Measurements from ENCODE around the gene MRTFA. TPM values are rescaled to one million over a fixed set of nuclear protein-coding genes. Genes with fewer than 3 reads are reported as not detected.
A peak's percentile ranks its signal among the peaks of the same experiment; 100 is the strongest.

MRTFA gene
- polyA plus RNA-seq, 1 experiment: 8.9 TPM

DNA sequence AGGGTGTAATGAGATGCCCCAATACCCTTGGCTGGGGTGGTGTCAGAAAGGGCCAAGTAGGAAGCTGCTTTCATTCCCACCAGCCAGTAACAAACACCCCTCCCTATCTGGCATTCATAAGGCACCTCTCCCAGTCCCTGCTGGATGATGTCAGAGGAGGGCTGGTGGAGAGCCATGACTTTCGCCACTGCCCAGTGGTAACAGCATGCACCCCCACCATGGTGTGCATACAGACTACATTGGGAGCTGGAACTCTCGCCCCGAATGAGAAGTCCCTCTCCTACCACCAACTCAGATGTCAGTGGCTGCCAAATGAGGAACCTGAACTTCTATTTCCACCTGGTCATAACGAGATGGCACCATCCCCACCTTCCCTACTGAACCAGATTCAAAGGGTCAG, 192.8 kb downstream of the MRTFA start:
- TF ChIP-seq, protein P1, sequence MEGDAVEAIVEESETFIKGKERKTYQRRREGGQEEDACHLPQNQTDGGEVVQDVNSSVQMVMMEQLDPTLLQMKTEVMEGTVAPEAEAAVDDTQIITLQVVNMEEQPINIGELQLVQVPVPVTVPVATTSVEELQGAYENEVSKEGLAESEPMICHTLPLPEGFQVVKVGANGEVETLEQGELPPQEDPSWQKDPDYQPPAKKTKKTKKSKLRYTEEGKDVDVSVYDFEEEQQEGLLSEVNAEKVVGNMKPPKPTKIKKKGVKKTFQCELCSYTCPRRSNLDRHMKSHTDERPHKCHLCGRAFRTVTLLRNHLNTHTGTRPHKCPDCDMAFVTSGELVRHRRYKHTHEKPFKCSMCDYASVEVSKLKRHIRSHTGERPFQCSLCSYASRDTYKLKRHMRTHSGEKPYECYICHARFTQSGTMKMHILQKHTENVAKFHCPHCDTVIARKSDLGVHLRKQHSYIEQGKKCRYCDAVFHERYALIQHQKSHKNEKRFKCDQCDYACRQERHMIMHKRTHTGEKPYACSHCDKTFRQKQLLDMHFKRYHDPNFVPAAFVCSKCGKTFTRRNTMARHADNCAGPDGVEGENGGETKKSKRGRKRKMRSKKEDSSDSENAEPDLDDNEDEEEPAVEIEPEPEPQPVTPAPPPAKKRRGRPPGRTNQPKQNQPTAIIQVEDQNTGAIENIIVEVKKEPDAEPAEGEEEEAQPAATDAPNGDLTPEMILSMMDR (IDR thresholded peaks at IDR 0.05; ENCODE audit: insufficient read depth, low read depth, low read length): no peak
- no peak for DNase-seq (ENCODE audit: low read depth)
- CTCF ChIA-PET: interaction anchor here (1.2 kb wide), 1 partner anchor 25 kb away, joined by 3 read pairs; no protein-coding TSS in a partner anchor
- peaks cover 2% of the 10 kb centered on the region; the same call in 1 of the 2 replicates for H3K36me3 ChIP-seq (ENCODE audit: control insufficient read depth, insufficient read depth, low read length)
- H3K27me3 ChIP-seq (ENCODE audit: control insufficient read depth, insufficient read depth, low read length): no peaks in the 10 kb centered on the region
- POLR2A ChIA-PET: no interaction called here
- no peak overlapping the region for H3K4me3 ChIP-seq (ENCODE audit: low read depth, low read length)

DNA sequence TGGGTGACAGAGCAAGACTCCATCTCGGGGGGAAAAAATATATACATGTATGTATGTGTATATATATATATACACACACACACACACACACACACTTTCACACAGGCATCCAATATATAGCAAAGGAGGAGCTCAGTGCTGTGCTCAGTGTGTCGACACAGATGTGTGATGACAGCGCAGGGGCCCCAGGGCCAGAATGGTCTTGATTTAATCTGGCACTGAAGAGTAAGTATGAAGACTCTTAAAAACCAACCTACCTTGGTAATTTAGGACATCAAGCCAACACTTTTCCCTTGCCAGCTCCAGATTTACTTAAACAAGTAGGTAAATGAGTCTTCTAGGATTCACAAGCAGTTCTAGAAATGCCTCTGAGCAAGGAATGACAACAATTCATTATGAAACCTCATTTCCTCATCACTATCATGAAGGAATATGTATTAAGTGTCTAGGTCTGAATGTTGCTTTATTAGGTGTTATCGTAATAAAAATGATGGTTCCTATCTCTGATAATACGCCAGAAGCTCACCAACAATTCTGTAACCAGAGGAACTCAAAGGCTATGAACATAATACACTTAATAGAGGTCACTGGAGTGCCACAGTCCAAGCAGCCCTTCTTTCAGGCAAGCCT, 194.6 kb downstream of the MRTFA start:
- CTCF ChIA-PET: interaction anchor here (0.6 to 2.2 kb wide), 5 partner anchors 8 to 214 kb away, joined by 3 to 7 read pairs (median 3); no protein-coding TSS in a partner anchor
- POLR2A ChIA-PET: no interaction called here
- Histone ChIP-seq H3K4me3 (ENCODE audit: low read depth, low read length) (no peak overlapping the region), H3K27me3 (ENCODE audit: control insufficient read depth, insufficient read depth, low read length) (no peaks in the 10 kb centered on the region), H3K36me3 (ENCODE audit: control insufficient read depth, insufficient read depth, low read length) (peaks cover 2% of the 10 kb centered on the region; the same call in 1 of the 2 replicates)
- DNase-seq (ENCODE audit: low read depth): no peak
- TF ChIP-seq, protein P1 (IDR thresholded peaks at IDR 0.05; ENCODE audit: insufficient read depth, low read depth, low read length): no peak

DNA sequence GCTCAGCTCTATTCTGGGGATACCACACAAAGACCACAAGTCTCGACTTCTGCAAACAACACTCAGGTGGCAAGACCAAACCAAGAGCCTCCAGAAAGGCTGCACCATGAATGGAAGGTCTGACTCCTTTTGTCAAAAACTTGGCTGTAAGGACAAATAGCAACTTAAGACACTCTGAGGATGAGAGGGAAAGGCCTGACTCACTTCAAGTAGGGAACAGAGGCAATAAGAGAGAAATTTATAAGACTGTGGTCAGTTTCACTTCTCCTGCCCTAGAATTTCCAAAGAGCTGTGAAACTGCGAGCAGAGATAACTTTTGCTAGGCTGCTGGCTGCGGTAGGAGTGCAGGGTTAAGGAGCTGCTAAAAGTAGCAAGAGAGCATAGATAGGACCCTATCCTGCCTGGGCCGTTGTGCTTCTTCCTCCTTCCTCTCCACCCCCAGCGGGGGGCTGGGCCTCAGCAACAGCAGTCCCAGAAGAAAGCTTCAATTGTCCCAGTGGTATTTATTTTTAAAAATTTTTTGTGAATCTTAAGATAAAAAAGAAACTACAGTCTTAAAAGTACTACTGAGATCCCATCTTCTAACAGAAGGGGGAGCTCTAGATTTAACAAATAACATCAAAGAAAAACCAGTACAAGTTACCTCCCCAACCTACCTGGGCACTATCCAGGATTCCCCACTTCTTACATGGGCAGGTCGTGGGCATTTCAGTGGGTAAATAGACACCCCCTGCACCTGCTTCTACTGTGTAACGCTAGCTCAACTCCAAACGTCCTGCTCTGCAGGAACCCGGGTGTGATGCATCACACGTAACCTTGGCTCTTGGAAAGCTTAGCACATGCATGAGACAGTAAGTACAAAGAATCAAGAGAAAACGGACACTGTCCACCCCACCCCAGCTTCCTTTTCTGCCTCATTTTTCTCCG, 199.8 kb downstream of the MRTFA start:
- TF ChIP-seq, protein P1 (IDR thresholded peaks at IDR 0.05; ENCODE audit: insufficient read depth, low read depth, low read length): peak; percentile 58
- Histone ChIP-seq H3K4me3 (ENCODE audit: low read depth, low read length) (no peak overlapping the region), H3K27me3 (ENCODE audit: control insufficient read depth, insufficient read depth, low read length) (no peaks in the 10 kb centered on the region), H3K36me3 (ENCODE audit: control insufficient read depth, insufficient read depth, low read length) (peaks cover 3% of the 10 kb centered on the region; the same call in 1 of the 2 replicates)
- CTCF ChIA-PET: interaction anchor here (0.7 to 4.6 kb wide), 41 partner anchors 8 to 455 kb away, joined by 3 to 55 read pairs (median 4); partner anchors contain the start of gene MRTFA
- no peak for DNase-seq (ENCODE audit: low read depth)
- POLR2A ChIA-PET: no interaction called here

DNA sequence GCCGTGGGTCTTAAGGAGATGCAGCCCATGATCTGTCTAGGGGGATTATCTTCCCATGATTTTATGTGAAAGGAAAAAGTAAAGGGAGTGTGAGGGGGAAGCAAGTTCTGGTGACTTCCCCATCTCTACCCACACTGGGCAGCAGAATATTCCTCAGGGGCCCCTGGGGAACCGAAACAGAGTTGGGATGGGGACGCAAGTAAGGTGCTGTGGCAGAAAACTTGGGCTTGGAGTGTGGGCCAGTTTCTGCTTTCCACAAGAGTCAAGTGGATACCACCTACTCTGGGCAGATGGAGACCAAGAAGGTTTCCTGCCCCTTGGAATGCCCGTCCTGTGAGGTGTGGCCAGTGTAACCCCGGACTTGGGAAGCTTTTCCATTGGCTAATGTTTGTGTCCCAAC, 201.8 kb downstream of the MRTFA start:
- no peak for DNase-seq (ENCODE audit: low read depth)
- Histone ChIP-seq H3K36me3 (ENCODE audit: control insufficient read depth, insufficient read depth, low read length) (peaks cover 5% of the 10 kb centered on the region), H3K4me3 (ENCODE audit: low read depth, low read length) (no peak overlapping the region), H3K27me3 (ENCODE audit: control insufficient read depth, insufficient read depth, low read length) (no peaks in the 10 kb centered on the region)
- POLR2A ChIA-PET: no interaction called here
- TF ChIP-seq, protein P1 (IDR thresholded peaks at IDR 0.05; ENCODE audit: insufficient read depth, low read depth, low read length): no peak
- CTCF ChIA-PET: interaction anchor here (0.9 to 3.9 kb wide), 4 partner anchors 13 to 212 kb away, joined by 3 to 37 read pairs (median 10); partner anchors contain the start of gene MRTFA

DNA sequence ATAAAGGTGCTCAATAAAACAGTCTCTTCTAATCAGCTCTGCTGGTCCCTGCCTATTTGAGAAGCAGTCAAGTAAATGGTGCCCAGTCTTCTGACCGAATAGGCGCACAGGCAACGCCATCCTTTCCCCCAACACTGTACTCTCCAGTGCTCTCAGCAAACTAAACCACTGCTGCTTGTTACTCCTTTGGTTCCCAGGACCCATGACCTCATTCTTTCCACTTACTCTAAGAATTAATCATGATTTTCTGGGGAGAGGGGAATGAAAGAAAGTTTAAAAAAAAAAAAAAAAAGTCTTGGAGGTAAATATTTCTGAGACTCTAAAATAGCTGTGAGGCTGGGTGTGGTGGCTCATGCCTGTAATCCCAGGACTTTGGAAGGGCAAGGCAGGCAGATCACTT, 202.4 kb downstream of the MRTFA start:
- CTCF ChIA-PET: interaction anchor here (0.7 to 3.3 kb wide), 3 partner anchors 7 to 212 kb away, joined by 3 to 17 read pairs (median 3); no protein-coding TSS in a partner anchor
- TF ChIP-seq, protein P1 (IDR thresholded peaks at IDR 0.05; ENCODE audit: insufficient read depth, low read depth, low read length): no peak
- Histone ChIP-seq H3K27me3 (ENCODE audit: control insufficient read depth, insufficient read depth, low read length) (no peaks in the 10 kb centered on the region), H3K36me3 (ENCODE audit: control insufficient read depth, insufficient read depth, low read length) (peaks cover 11% of the 10 kb centered on the region), H3K4me3 (ENCODE audit: low read depth, low read length) (no peak overlapping the region)
- DNase-seq (ENCODE audit: low read depth): no peak
- POLR2A ChIA-PET: no interaction called here
